Measurements from ENCODE around the gene POU5F1.
"Not testable (repeated sequence)": the region's sequence is repeated elsewhere in the genome, so short reads cannot be mapped to it uniquely, and the experiment has no call there.

Gene POU5F1

GRCh38 chr6:31170600-31170881 is at the start of gene POU5F1:
Gene POU5F1, minus strand, starts transcription at chr6:31170682. Its CDS starts 62 bp downstream, at chr6:31170620.
- DNase-seq = no peak

- DNase-seq = no peak
These were observed 45.9 kb upstream of the POU5F1 start for GRCh38 chr6:31216208-31216898.

DNA sequence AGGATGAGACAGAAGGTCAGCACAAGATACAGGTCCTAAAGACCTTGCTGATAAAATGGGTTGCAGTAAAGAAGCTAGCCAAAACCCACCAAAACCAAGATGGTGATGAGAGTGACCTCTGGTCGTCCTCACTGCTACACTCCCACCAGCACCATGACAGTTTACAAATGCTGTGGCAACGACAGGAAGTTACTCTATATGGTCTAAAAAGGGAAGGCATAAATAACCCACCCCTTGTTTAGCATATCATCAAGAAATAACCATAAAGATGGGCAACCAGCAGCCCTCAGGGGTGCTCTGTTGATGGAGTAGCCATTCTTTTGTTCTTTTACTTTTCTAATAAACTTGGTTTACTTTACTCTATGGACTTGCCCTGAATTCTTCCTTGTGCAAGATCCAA is 44.7 kb upstream of the POU5F1 start:
- DNase-seq = not testable (repeated sequence)

GRCh38 chr6:31214516-31214915 is 44.0 kb upstream of the POU5F1 start:
- no peak for DNase-seq

- no peak for DNase-seq
These were observed 40.5 kb upstream of the POU5F1 start for GRCh38 chr6:31210741-31211532.

GRCh38 chr6:31210123-31210522 is 39.6 kb upstream of the POU5F1 start:
- DNase-seq = no peak

DNA sequence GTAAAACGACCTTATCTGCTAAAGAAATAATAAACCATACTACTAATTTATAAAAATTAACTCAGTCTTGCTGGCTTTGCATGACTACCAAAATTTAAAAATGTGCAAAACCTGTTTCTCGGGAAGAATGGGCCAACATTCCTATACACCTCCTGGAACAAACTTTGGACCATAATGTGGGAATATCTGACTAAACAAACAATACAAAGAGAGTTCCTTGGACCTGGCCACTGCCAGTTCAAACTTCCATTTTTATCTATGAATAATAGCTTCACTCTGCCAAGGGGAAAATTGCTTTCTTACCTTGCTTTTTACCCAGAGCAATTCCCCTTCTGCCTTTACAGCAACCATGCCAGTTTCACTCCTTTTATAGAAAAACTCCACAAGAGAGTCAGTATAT is 38.7 kb upstream of the POU5F1 start:
- no peak for DNase-seq

- DNase-seq = no peak
These were observed 38.0 kb upstream of the POU5F1 start for GRCh38 chr6:31208506-31208905.

GRCh38 chr6:31205638-31206037 is 35.2 kb upstream of the POU5F1 start:
- no peak for DNase-seq

DNA sequence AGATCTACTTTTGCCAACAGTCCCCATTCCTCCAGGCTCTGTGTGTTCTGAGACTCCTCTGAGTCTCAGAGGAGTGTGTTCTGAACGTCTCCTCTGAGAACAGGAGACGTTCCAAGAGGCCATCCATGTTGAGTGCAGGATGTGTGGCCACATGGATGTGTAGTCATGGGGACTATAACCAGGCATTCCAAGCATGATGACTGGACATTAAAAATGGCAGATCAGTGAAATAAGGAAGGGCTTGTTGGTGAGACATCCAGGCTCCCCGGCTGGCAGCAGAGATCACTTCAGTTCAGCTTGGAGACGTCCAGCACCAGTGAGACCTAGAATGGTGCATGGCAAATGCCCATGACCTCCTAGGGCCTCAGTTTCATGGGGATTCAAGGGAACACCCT is 34.3 kb upstream of the POU5F1 start:
- no peak for DNase-seq

GRCh38 chr6:31203345-31203979 is 33.0 kb upstream of the POU5F1 start:
- DNase-seq = no peak

DNA sequence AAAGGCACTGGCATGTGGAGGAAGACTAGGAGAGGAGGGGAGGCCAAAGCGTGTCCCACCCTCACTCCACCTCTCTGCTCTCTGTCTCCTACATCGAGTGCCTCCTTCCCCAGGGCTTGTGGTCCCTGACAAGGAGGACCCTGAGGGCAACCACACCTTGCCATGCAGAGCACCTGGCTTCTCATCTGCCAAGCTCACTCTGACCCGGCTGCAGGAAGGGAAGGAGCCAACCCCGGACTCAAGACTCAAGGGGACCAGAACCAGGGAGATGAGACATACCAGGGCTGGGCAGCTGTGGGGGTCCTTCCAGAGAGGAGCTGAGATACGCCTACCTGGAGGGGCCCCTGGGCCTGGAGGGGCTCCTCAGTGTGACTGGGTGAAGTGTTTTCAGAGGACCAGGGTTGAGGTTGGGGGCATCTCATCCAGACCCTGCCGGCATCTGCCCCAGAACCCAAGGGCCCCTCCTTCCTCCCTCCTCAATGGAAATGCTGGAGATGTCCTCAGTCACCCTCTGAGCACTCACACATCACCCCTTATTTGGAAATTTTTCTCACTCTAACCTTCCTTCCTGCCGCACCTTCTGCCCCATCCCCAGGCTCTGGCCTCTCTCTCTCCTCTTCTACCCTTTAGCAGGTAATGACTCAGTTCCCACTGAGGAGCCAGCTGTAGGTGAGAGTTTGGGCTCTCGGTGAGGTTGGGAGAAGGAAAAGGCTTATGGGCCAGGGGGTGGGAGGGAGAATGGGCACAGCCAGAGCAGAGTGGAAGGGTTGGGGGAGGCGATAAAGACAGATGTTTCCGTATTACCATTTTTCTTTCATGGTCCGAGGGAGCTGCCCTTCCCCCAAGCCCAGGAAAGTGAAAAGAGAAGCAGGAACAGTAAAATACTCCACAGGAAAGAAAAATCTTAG is 32.0 kb upstream of the POU5F1 start:
- DNase-seq = no peak

DNA sequence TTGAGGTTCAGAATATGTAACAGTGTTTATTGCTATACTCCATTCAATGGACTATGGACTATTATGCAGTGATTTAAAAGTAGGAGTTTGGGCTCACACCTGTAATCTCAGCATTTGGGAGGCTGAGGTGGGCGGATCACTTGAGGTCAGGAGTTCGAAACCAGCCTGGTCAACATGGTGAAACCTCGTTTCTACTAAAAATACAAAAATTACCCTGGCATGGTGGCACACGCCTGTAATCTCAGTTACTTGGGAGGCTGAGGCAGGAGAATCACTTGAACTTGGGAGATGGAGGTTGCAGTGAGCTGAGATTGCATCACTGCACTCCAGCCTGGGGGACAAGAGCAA is 28.6 kb upstream of the POU5F1 start:
- DNase-seq = not testable (repeated sequence)

GRCh38 chr6:31197559-31198305 is 27.2 kb upstream of the POU5F1 start:
- peak; percentile 92 for DNase-seq

- not testable (repeated sequence) for DNase-seq
These were observed 26.0 kb upstream of the POU5F1 start for GRCh38 chr6:31196251-31197022.

DNA sequence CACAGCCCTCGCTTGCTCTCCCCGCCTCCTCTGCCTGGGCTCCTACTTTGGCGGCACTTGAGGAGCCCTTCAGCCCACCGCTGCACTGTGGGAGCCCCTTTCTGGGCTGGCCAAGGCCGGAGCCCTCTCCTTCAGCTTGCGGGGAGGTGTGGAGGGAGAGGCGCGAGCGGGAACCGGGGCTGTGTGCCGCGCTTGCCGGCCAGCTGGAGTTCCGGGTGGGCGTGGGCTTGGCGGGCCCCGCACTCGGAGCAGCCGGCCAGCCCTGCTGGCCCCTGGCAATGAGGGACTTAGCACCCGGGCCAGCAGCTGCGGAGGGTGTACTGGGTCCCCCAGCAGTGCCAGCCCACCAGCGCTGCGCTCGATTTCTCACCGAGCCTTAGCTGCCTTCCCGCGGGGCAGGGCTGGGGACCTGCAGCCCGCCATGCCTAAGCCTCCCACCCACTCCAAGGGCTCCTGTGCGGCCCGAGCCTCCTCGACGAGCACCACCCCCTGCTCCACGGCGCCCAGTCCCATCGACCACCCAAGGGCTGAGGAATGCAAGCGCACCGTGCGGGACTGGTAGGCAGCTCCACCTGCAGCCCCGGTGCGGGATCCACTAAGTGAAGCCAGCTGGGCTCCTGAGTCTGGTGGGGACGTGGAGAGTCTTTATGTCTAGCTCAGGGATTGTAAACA is 25.0 kb upstream of the POU5F1 start:
- not testable (repeated sequence) for DNase-seq

DNA sequence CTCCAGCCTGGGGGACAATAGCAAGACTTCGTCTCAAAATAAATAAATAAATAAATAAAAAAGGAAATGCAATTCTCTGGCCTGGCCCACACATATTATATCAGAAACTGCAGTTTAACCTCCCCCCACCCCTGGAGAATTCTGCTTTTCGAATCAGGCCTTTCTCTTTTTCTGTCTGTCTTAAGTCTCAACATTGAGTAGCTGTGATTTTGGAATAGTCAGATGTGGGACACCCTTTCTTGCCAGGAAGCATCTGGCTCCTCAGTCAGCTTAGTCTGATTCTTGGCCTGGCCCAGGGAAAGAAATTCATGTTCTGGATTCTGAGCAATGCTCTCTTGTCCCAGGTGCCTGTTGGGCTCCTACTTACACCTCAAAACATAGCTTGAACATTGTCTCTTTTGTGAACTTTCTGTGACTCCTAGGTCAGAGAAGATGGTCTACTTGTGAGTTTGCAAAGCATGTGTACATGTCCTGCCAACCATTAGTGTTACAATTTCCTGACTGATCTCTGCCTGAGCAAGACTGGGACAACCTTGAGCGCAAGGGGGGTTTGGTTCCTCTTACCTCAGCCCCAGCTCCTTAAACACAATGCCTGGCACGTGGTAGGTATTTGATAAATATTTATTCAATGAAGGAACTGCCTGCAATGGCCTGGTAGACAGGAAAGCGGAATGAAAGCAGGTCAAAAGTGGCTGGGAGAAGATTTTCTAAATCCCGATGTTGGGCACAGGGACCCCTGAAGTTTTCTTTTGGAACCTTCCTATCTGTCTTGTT is 23.8 kb upstream of the POU5F1 start:
- DNase-seq = no peak

- DNase-seq = no peak
These were observed 22.7 kb upstream of the POU5F1 start for GRCh38 chr6:31193206-31193605.

- peak; percentile 70 for DNase-seq
These were observed 22.1 kb upstream of the POU5F1 start for GRCh38 chr6:31192431-31193105.

GRCh38 chr6:31190488-31190887 is 20.0 kb upstream of the POU5F1 start:
- no peak for DNase-seq

Measured in femur (tissue), 1 donor.